ENCODE measurements around the gene CLEC4F. TPM values are rescaled to one million over a fixed set of nuclear protein-coding genes. Genes with fewer than 3 reads are reported as not detected.

Gene CLEC4F
- not detected in 3 replicates for total RNA-seq (2021)
- not detected for Bru-seq, nascent RNA
- long read RNA-seq, experiment 1: 0 reads
- long read RNA-seq, experiment 2: 0 reads
- long read RNA-seq, experiment 3: 0 reads

GRCh38 chr2:70820499-70820898 is at the start of gene CLEC4F:
CLEC4F (minus strand) TSS chr2:70820599; CDS start chr2:70820523, 76 bp downstream.
- POLR2A ChIA-PET: no interaction called here
- Mint-ChIP-seq H3K27ac (no peak within 1 kb of the TSS), H3K36me3 (no peaks in the 10 kb centered on the region), H3K4me3 (no peak within 1 kb of the TSS), H3K4me1 (no peaks in the 10 kb centered on the region), H3K9me3 (no peaks in the 10 kb centered on the region), H3K27me3 (ENCODE audit: low read depth) (peaks cover 28% of the 10 kb centered on the region)
- ATAC-seq (peak; percentile 30; the same call in 1 of the 2 replicates), DNase-seq (ENCODE audit: low spot score) (no peak)
- TF ChIP-seq ZNF396 (CRISPR knock-in tag; IDR thresholded peaks at IDR 0.05; ENCODE audit: borderline replicate concordance) (no peak), NR3C1 (CRISPR knock-in tag; conservative IDR thresholded peaks at IDR 0.05; ENCODE audit: low read depth) (no peak), ESRRA (CRISPR knock-in tag; IDR thresholded peaks at IDR 0.05; ENCODE audit: borderline replicate concordance) (no peak), NFATC4 (CRISPR knock-in tag; IDR thresholded peaks at IDR 0.05) (no peak), ZNF423 (CRISPR knock-in tag; IDR thresholded peaks at IDR 0.05) (no peak)
- TF ChIP-seq, protein P1, sequence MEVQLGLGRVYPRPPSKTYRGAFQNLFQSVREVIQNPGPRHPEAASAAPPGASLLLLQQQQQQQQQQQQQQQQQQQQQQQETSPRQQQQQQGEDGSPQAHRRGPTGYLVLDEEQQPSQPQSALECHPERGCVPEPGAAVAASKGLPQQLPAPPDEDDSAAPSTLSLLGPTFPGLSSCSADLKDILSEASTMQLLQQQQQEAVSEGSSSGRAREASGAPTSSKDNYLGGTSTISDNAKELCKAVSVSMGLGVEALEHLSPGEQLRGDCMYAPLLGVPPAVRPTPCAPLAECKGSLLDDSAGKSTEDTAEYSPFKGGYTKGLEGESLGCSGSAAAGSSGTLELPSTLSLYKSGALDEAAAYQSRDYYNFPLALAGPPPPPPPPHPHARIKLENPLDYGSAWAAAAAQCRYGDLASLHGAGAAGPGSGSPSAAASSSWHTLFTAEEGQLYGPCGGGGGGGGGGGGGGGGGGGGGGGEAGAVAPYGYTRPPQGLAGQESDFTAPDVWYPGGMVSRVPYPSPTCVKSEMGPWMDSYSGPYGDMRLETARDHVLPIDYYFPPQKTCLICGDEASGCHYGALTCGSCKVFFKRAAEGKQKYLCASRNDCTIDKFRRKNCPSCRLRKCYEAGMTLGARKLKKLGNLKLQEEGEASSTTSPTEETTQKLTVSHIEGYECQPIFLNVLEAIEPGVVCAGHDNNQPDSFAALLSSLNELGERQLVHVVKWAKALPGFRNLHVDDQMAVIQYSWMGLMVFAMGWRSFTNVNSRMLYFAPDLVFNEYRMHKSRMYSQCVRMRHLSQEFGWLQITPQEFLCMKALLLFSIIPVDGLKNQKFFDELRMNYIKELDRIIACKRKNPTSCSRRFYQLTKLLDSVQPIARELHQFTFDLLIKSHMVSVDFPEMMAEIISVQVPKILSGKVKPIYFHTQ (CRISPR knock-in tag; IDR thresholded peaks at IDR 0.05): no peak
- CTCF ChIA-PET: interaction anchor here (1.1 kb wide), 1 partner anchor 128 kb away, joined by 3 read pairs; no protein-coding TSS in a partner anchor

- ChIA-PET CTCF (interaction anchor here (0.6 to 9.5 kb wide), 6 partner anchors 9 to 182 kb away, joined by 3 to 88 read pairs (median 3); no protein-coding TSS in a partner anchor), POLR2A (interaction anchor here (0.6 kb wide), 1 partner anchor 111 kb away, joined by 4 read pairs; no protein-coding TSS in a partner anchor)
- Mint-ChIP-seq H3K36me3 (no peaks in the 10 kb centered on the region), H3K4me3 (no peak overlapping the region), H3K9me3 (no peaks in the 10 kb centered on the region), H3K27me3 (ENCODE audit: low read depth) (peaks cover 61% of the 10 kb centered on the region), H3K27ac (no peak overlapping the region), H3K4me1 (no peaks in the 10 kb centered on the region)
- TF ChIP-seq SMAD4 (CRISPR knock-in tag; IDR thresholded peaks at IDR 0.05) (no peak), USF2 (CRISPR knock-in tag; IDR thresholded peaks at IDR 0.05) (no peak), EMX1 (CRISPR knock-in tag; IDR thresholded peaks at IDR 0.05) (no peak), ZNF121 (CRISPR knock-in tag; IDR thresholded peaks at IDR 0.05) (no peak), RORB (CRISPR knock-in tag; IDR thresholded peaks at IDR 0.05) (no peak), ZNF317 (CRISPR knock-in tag; IDR thresholded peaks at IDR 0.05; ENCODE audit: borderline replicate concordance, low read depth) (no peak)
- TF ChIP-seq, protein P2, sequence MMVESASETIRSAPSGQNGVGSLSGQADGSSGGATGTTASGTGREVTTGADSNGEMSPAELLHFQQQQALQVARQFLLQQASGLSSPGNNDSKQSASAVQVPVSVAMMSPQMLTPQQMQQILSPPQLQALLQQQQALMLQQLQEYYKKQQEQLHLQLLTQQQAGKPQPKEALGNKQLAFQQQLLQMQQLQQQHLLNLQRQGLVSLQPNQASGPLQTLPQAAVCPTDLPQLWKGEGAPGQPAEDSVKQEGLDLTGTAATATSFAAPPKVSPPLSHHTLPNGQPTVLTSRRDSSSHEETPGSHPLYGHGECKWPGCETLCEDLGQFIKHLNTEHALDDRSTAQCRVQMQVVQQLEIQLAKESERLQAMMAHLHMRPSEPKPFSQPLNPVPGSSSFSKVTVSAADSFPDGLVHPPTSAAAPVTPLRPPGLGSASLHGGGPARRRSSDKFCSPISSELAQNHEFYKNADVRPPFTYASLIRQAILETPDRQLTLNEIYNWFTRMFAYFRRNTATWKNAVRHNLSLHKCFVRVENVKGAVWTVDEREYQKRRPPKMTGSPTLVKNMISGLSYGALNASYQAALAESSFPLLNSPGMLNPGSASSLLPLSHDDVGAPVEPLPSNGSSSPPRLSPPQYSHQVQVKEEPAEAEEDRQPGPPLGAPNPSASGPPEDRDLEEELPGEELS (CRISPR knock-in tag; IDR thresholded peaks at IDR 0.05): no peak
- ATAC-seq: no peak
- no peak for DNase-seq (ENCODE audit: low spot score)
Observed at GRCh38 chr2:70868970-70869369, 48.6 kb upstream of the CLEC4F start.

DNA sequence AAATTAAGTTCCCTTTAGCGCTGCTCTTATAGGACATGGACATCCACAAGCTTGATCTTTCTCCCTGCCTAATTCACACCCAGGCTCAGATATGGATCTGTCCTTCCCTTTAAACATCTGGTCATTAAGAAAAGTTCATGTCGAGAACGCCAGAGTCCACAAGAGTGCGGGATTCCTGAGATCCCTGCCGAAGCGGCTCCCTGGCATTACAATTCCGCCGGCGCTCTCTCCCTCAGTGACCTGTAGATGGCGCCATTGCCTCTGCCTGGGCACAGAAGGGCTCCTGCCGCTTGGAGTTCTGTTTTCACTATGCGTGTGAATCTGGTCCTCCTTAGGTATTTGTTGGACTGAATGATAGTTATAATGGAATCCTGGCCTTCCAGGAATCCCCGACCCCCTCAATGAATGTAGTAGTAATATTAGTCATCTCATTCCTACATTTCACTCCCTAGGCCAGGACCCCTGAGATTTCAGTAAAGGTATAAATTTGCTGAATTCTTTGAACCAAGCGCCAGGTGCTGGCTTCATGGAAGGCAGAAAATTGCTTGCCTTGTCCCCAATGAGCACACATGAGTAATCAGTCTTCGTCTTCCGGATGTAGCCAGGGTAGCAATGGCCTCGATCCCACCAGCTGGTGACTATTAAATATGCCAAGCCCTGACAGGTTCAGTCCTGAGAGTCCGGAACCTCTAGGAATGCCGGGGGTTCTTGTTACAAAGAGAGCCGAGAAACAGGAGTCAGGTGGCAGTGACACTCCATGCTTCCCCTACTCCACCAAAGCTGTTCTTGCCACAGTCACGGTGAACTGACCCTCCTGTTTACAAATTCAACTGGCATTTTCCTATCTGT is 41.6 kb upstream of the CLEC4F start:
- H3K36me3 Mint-ChIP-seq: no peaks in the 10 kb centered on the region
- no peaks in the 10 kb centered on the region for H3K9me3 Mint-ChIP-seq
- TF ChIP-seq, protein P3, sequence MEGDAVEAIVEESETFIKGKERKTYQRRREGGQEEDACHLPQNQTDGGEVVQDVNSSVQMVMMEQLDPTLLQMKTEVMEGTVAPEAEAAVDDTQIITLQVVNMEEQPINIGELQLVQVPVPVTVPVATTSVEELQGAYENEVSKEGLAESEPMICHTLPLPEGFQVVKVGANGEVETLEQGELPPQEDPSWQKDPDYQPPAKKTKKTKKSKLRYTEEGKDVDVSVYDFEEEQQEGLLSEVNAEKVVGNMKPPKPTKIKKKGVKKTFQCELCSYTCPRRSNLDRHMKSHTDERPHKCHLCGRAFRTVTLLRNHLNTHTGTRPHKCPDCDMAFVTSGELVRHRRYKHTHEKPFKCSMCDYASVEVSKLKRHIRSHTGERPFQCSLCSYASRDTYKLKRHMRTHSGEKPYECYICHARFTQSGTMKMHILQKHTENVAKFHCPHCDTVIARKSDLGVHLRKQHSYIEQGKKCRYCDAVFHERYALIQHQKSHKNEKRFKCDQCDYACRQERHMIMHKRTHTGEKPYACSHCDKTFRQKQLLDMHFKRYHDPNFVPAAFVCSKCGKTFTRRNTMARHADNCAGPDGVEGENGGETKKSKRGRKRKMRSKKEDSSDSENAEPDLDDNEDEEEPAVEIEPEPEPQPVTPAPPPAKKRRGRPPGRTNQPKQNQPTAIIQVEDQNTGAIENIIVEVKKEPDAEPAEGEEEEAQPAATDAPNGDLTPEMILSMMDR (IDR thresholded peaks at IDR 0.05): peak; percentile 92
- TF ChIP-seq OVOL2 (CRISPR knock-in tag; IDR thresholded peaks at IDR 0.05; ENCODE audit: borderline replicate concordance): no peak
- peaks cover 3% of the 10 kb centered on the region; the same call in 1 of the 2 replicates for H3K4me1 Mint-ChIP-seq
- peaks cover 85% of the 10 kb centered on the region for H3K27me3 Mint-ChIP-seq (ENCODE audit: low read depth)
- ATAC-seq (peak; percentile 89), DNase-seq (ENCODE audit: low spot score) (peak; percentile 93)
- ChIA-PET POLR2A (no interaction called here), CTCF (interaction anchor here (0.7 to 2.2 kb wide), 13 partner anchors 9 to 98 kb away, joined by 3 to 12 read pairs (median 5); partner anchors contain the start of genes ATP6V1B1 and FIGLA)
- H3K27ac Mint-ChIP-seq: no peak overlapping the region
- no peak overlapping the region for H3K4me3 Mint-ChIP-seq

Data from WTC11 (cell line).